GM21717 (cell line): ENCODE measurements around the gene CACNA1S.
A peak's percentile ranks its signal among the peaks of the same experiment; 100 is the strongest.

Experiments
- ATAC-seq: cut with Tn5 transposase; IDR thresholded peaks from one replicate; pipeline ENCODE4 v1.9.1; 2021; ENCODE audit warnings: mild to moderate bottlenecking, moderate library complexity; ENCODE audit not compliant: unreplicated experiment

The CACNA1S gene

GRCh38 chr1:201119206-201120197, 7.3 kb upstream of the CACNA1S start:
- no peak for ATAC-seq

- no peak for ATAC-seq
Measured at GRCh38 chr1:201116091-201116490, 3.9 kb upstream of the CACNA1S start.

GRCh38 chr1:201115390-201115937, 3.2 kb upstream of the CACNA1S start:
- ATAC-seq = no peak

- peak; percentile 71 for ATAC-seq
Measured at GRCh38 chr1:201114245-201115131, 2.3 kb upstream of the CACNA1S start.

GRCh38 chr1:201113451-201114244, 1.4 kb upstream of the CACNA1S start:
- ATAC-seq = no peak

- no peak for ATAC-seq
Measured at GRCh38 chr1:201112926-201113325, 700 bp upstream of the CACNA1S start.

- no peak for ATAC-seq
Measured at GRCh38 chr1:201111672-201112071, 554 bp downstream of the CACNA1S start.

GRCh38 chr1:201111156-201111555, 1.1 kb downstream of the CACNA1S start:
- no peak for ATAC-seq

- ATAC-seq = no peak
Measured at GRCh38 chr1:201110616-201111015, 1.6 kb downstream of the CACNA1S start.

DNA sequence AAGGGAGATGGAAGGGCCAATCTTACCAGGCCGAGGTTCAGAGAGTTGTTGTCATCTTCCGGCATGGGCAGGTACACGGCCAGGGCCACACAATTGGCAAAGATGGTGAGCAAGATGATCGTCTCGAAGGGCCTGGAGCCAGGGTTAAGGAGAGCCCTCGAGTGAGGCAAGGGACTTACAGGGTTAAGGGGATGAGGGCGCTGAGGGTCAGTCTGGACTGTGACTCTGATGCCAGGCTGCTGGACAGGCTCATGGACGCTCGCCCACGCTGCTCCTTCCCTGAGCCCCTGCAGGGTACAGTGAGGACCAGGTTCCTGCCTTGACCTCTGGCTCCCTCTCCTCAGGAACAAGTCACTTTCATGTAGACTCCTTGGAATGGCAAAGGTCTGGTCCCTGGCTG, 2.1 kb downstream of the CACNA1S start:
- ATAC-seq = no peak

DNA sequence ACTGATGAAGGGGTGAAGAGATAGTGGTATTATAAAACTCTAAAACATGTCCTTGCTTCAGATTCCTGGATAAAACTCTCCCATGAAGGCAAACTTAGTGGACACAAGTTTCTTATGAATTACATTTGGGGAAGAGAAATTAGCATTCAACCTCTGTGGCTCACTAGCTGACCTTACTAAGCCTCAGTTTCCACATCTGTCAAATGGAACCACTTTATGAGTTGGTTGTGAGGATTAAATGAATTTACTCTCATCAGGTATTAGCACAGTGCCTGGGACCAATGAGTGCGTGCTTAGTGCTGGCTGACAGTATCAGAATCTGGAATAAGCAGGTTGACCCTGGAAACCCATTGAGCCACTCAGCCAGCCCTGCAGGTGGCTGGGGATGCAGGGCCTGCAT, 2.6 kb downstream of the CACNA1S start:
- no peak for ATAC-seq

DNA sequence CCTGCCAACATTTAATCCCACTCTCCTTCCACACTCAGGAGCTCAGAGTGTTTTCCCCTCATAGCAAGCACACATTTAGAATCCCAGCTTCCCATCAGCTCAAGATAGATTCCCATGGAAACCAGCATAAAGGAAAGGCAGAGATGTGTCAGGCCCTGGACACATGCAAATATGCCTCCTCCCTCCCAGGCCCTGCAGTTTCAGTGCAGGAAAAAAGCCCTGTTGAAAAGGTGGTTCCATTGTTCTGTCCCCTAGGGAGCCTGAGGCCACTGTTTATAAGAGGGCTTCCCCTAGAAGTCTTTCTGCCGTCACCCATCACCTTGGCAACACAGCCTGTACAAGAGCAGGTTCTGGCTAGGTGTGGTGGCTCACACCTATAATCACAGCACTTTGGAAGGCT, 3.6 kb downstream of the CACNA1S start:
- ATAC-seq = no peak

GRCh38 chr1:201105688-201106087, 6.5 kb downstream of the CACNA1S start:
- ATAC-seq = no peak

GRCh38 chr1:201104141-201104540, 8.1 kb downstream of the CACNA1S start:
- no peak for ATAC-seq

DNA sequence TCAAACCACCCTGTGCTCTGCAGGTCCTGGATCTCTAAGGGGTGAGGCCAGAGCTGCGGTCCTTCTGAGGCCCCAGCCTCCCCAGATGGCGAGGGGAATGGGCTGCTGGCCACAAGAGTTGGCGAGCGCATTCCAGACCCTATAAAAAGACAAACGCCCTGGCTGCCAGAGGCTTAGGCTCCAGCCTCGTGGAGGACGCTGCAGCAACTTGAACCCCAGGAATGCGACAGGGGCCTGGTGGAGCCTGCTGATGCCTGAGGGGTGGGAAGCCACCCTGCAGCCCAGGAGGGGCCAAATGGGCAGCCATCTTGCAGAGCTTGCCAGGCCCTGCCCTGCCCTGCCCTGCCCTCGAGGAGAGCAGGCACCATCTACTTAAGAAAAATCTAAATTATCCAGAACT, 8.6 kb downstream of the CACNA1S start:
- no peak for ATAC-seq

- ATAC-seq = no peak
Measured at GRCh38 chr1:201100169-201100930, 11.9 kb downstream of the CACNA1S start.

- no peak for ATAC-seq
Measured at GRCh38 chr1:201098992-201099677, 13.1 kb downstream of the CACNA1S start.

DNA sequence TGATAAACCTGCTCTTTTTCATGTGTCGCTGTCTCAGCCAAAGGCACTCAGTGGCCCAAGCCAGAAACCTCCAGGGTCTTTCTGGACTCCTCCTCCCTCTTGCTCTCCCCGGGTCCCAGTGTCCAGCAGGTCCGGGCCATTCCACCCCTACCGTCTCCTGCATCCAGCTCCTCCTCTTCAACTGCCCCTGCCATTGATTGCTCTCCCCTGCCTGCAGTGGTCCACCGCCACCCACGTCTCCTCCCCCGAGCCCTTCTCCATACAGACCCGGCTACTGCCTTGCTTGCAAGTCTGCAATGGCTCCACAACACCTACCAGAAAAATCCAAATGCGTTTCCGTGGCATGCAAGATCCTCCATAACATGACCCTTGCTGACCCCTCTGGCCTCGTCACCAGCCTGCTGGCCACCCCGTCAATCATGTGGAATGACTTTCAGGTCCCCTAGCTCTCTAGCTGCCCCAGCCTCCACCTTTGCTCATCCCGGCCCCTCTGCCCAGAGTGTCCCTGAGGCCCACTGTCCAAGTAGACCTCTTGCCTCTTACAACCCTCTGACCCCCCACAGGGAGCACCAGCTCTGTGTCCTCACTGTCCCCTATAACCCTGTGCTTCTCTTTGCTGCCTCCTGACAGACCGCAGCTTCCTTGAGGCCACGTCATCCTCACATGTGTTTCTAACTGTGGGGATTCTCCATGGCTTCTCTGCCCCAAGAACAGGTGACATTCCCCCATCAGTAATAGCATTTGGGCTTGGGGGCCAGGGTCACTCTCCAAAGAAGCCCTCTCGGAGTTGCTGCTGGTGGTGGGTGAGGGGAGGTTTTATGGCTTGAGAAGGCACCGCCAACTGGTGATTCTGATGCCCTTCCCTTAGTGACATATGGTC, 15.0 kb downstream of the CACNA1S start:
- no peak for ATAC-seq
